ENCODE data around the gene TWIST2. TPM values are rescaled to one million over a fixed set of nuclear protein-coding genes. Genes with fewer than 3 reads are reported as not detected.

TWIST2 gene
- total and polyA plus RNA-seq, 9 of the 15 experiments (the other 6 are each of a cell fraction or from before 2014, with no cell fraction given), result not detected

GRCh38 chr2:238898534-238899281 lies 50.8 kb downstream of the TWIST2 start:
- in situ Hi-C loops (cut with MboI) (no loop called here), intact Hi-C loops (cut with micrococcal nuclease) (no loop called here)
- 1% methylated on average over 17 of the region's 22 CpGs for WGBS (ENCODE audit: insufficient coverage, low coverage, missing lambda C conversion rate)
- no peak for TF ChIP-seq RBFOX2 (IDR thresholded peaks at IDR 0.05; ENCODE audit: low read depth, low read length)
- TF ChIP-seq HES1 (IDR thresholded peaks at IDR 0.05; ENCODE audit: low read depth), result no peak
- no peak for TF ChIP-seq ZNF280A (IDR thresholded peaks at IDR 0.05; ENCODE audit: low read depth, partially characterized antibody)
- TF ChIP-seq HMGN3 (IDR thresholded peaks at IDR 0.05; ENCODE audit: borderline replicate concordance, extremely low read depth, insufficient read length, low read depth, low read length), result no peak
- no peak for TF ChIP-seq NCOA6 (IDR thresholded peaks at IDR 0.05)
- TF ChIP-seq ESRRA (IDR thresholded peaks at IDR 0.05; ENCODE audit: borderline replicate concordance, low read depth), result no peak
- no peak for TF ChIP-seq RBM22 (IDR thresholded peaks at IDR 0.05; ENCODE audit: low read depth, low read length, poor library complexity, severe bottlenecking)
- no peak for TF ChIP-seq NR2F6 (CRISPR knock-in tag; IDR thresholded peaks at IDR 0.05)
- Histone ChIP-seq H3K9me3 (replicated peaks; ENCODE audit: control insufficient read depth, insufficient read depth, low read depth, low read length) (no peaks in the 10 kb centered on the region), H3K4me2 (ENCODE audit: insufficient read depth, low read length) (no peak overlapping the region), H3K4me3 (no peak overlapping the region), H3K27ac (ENCODE audit: extremely low read depth, low read depth, low read length) (no peak overlapping the region), H4K20me1 (replicated peaks; ENCODE audit: control insufficient read depth, insufficient read depth, low read length) (no peaks in the 10 kb centered on the region), H3K9ac (ENCODE audit: insufficient read depth in 1 of 2, low read depth in 2 of 2, low read length in 2 of 2) (no peak overlapping the region), H3K27me3 (ENCODE audit: control insufficient read depth in 2 of 2, insufficient read depth in 2 of 2, low read length in 2 of 2) (peaks cover 0 to 33% of the 10 kb centered on the region in 2 experiments; a peak in 4 of 5 replicates), H3K79me2 (ENCODE audit: control insufficient read depth, insufficient read depth, low read length) (no peaks in the 10 kb centered on the region), H2AFZ (ENCODE audit: low read depth, low read length) (no peak overlapping the region), H3K9me1 (ENCODE audit: control insufficient read depth, insufficient read depth, low read length) (no peaks in the 10 kb centered on the region), H3K4me1 (replicated peaks in 1 of 2; ENCODE audit: control insufficient read depth in 2 of 2, insufficient read depth in 2 of 2, low read length in 2 of 2) (no peaks in the 10 kb centered on the region), H3K36me3 (ENCODE audit: control insufficient read depth, insufficient read depth, low read length) (no peaks in the 10 kb centered on the region)
- no peak for ATAC-seq
- BruUV-seq (replicated peaks), result no TSS peak
- ChIA-PET CTCF (ENCODE audit: low intra/inter-chr PET ratio) (no interaction called here), POLR2A (no interaction called here)
- DNase-seq (ENCODE audit: extremely low read depth in 1 of 4, low spot score in 3 of 4), result no peak
- no peak for FAIRE-seq

All from K562 (cell line).